Stimulated activated CD4-positive, alpha-beta T cell treated with anti-CD3 and anti-CD28 coated beads, Interleukin-4, amount 100 ng/mL, for 24 hours (primary cell): Measurements from ENCODE around the gene BMP5.

ENCODE experiments used
- DNase-seq: peaks from one replicate; pipeline ENCODE4 v3.0.0-alpha.2; 2020

BMP5 gene

DNA sequence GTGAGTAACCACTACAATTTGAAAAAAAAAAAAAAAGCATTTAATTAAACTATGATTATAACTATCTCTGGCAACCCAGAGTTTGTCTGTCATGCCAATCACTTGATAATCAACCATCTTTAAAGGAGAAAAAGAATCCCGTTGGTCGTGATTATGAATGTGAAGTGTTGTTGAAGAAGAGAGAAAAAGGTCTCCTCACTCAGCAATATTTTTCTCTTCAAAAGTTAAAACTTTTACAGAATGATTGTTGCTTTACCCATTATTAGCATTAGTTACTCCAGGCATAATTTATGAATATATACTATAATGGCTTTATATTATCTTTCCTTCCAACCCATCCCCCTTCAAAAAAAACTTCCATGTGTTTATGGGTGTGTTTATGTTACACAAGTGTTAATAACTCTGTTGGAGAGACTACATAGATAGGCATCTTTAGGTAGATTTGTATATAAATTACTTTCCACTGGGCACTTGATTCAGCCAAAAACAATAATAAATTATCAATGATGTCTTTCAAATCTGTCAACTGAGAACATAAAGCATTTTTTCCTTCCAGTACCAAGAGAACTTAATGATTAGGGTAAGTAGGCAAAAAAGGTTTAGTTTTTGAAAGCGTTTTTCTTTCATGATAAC lies 5.1 kb downstream of the BMP5 start:
- no peak for DNase-seq

DNA sequence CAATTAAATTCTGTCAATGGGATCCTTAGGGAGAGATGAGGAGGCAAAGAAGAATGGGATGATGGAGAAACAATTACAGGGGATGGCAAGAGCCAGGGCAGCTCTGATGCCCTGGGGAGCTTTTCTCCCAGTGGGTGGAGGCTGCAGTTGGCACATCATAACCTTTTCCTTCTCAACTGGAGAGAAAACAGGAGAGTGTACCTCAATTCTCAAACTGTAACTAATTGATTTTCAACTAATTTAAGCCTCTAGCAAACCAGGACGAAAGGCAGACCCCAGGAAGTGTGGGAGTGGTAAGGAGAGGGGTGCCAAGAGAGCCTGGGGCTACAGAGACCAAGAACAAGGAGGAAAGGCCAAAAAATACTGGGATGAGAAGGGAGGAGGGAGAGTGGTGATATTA lies 5.7 kb downstream of the BMP5 start:
- DNase-seq: no peak

DNA sequence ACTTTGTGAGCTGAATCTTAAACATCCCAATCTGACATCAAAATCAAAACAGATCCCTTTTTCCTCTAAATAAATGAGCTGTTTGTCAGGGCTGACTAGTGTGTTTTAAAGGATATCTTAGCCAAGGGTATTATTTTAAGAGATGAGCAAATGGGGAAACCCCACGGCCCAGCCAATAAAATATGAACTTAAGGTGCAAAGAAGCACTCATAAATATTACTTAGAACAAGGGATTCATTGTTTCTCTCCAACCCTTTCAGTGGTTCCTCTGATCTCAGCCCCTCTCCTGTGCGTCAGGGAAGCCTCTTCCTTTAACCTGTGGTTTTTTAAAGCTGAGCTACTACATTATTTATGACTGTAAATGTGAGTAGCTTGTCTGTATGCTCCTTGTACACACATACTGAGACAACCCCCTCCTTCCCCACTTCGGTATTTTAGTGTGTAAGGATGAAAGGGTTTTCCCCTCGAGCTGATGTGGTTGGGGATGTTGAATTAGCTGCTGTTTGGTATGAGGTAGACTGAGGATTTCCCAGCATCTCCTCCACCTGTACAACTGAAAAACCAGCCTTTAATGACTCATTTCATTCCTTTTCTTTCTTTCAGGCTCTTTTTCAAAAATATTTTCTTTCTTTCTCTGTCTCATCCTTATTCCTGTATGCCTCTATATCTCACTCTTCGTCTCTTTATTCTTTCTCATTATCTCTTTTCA lies 6.5 kb downstream of the BMP5 start:
- no peak for DNase-seq

DNA sequence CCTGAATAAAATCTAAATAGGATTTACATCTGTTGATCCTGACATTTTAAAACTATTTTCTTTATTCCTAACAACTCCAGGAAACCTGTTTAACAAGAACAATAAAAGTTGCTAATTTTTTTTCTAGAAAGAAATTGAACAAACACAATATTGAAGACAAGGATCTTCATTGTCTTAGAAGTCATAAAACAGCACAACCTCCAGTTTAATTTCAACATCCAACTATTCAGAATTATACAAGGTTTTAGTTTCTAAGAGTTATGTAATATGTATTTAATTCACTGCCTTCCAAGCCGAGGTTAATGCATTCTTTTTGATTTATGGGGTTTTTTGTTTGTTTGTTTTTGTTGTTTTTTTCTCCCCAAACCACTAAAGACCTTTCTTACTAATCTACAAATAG lies 7.2 kb downstream of the BMP5 start:
- DNase-seq: no peak

DNA sequence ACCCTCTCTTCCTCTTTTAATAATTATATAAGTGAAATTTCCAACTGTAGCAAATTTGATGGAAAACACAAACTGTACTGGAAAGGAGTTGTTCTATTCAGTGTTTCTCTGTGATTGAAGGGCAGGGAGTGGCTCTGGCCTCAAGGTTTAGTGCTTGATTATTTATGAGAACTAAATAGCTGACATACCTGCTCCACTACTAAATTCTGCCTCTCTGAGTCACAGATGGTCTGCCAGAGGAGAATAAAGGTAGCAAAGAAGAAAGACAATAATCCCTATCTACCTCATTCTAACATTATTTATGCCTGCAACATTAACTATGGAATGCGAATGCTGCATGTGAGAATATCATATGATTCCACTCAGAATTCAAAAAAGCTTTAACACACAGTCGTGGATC lies 9.3 kb downstream of the BMP5 start:
- no peak for DNase-seq

DNA sequence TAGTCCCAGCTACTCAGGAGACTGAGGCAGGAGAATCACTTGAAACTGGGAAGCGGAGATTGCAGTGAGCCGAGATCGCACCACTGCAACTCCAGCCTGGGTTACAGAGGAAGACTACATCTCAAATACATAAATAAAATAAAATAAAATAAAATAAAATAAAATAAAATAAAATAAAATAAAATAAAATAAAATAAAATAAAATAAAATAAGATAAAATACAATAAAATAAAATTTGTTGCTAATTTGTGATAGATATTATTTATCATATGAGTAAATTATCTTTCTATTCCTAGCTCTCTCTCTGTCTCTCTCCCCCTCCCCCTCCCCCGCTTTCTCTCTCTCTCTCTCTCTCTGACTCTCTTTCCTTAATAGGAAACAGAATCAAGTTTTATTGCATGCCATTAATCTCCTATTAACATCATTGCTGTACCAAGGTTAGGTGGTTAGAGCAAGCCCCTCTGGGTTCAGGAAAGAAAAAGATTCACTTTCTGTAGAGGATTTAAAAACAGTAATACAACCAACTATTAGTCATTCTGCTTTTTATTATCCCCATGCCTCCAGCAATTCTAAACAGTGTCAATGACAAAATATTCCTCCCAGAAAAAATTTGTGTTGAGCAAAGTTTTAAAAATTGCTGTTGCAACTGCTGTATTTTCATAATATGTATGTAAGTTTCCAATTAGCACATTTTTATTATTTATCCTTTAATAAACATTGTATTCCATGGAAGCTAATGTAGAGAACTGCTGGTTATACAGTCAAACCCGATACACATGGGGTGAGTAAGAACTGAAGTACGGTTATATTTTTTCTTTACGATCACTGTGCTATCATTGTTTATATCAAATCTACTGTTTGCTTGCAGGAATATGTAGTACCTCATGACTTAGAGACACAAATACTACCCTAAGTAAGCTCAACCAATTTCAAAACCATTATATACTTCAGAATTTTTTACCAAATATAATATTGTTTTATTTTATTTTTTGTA lies 22.1 kb downstream of the BMP5 start:
- DNase-seq: no peak

DNA sequence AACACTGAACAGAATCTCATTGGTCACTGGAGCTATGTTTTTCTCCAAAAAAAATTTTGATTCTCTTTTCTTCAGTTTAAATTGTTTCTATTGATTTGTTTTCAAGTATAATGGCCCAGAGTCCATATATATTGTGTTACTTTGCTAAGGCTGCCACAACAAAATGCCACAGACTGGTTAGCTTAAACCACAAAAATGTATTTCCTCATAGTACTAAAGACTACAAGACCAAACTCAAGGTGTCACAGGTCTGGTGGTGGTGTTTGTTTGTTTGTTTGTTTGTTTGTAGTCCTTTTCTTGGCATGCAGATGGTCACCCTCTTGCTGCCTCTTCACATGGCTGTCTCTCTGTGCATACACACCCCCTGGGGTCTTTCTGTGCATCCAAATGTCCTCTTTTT lies 34.0 kb downstream of the BMP5 start:
- no peak for DNase-seq

DNA sequence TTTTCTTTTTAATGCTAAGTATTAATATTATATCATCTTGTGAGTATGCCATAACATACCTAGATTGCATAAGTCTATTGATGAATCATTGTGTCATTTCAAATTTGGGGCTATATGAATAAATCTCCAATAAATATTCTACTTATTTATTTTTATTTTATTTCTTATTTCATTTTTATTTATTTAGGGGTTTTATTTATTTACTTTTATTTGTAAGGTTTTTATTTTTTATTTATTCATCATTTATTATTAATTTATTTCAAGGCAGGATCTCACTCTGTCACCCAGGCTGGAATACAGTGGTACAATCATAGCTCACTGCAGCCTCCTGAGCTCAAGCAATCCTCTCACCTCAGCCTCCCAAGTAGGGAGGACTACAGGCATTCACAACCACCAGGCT lies 36.3 kb downstream of the BMP5 start:
- no peak for DNase-seq

DNA sequence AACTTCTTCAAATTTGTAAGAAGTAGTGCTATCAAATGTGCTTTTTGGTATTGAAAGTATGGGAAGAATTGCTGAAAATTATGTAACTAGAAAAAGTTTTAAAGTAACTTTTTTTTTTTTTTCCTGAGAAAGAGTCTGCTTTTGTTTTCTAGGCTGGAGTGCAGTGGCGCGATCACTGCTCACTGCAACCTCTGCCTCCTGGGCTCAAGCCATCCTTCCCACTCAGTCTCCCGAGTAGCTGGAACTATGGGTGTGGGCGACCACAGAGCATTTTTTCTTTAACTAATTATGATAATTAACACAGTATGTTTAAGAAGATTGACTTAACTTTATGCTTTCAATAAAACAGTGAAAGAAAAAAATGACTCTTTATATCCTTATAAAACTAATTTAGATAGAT lies 38.4 kb downstream of the BMP5 start:
- DNase-seq: no peak

DNA sequence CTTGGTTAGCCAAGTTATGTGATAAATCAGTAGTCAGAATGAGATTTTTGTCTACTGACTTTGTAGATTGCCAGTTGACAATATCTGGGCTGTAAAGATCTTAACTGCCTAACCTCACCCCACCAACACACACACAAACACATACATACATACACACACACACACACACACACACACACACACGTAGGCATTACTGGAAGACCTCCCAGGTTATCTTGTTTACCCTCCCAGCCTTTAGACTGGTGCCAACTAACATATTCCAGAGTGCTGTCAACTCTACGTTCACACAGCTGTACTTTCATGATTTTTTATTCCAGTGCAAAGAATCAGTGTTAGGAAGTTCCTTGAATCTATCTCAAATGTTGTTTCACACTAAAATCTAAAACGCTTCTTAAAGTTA lies 38.9 kb downstream of the BMP5 start:
- no peak for DNase-seq

DNA sequence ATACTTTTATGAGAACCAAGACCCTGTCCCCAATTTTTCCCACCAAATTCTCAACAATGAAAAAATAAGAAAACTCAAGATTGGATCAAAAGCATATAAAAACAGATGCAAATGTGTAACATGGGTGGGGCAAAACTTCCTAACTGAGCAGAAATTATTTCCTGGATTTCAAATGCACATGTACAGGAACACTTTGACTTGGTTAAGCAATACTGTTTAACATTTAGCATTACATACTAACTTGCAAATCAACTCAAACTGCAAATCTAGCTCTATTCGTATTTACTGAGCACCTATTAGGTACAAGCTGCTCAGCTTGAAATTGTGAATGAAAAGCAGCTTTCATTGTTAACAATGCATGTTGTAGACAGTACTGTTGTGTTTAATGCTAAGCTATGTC lies 40.2 kb downstream of the BMP5 start:
- no peak for DNase-seq

DNA sequence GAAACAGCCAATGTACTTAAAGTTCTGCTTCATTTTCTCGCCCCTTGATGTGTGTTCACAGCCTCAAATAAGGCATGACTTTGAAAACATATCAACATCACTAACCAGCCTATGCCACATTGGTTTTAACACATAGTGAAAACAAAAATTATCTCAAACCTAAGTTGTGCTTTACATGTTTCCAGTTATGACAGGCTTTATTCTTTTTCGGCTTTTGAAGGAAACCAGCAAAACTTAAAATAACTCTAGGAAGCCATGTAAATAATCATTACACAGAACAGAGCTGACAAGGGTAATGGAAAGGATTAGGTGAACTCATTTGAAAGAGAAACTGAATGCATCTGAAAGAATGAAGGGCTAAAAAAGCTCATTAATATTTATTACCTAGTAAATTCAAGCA lies 42.1 kb downstream of the BMP5 start:
- no peak for DNase-seq

DNA sequence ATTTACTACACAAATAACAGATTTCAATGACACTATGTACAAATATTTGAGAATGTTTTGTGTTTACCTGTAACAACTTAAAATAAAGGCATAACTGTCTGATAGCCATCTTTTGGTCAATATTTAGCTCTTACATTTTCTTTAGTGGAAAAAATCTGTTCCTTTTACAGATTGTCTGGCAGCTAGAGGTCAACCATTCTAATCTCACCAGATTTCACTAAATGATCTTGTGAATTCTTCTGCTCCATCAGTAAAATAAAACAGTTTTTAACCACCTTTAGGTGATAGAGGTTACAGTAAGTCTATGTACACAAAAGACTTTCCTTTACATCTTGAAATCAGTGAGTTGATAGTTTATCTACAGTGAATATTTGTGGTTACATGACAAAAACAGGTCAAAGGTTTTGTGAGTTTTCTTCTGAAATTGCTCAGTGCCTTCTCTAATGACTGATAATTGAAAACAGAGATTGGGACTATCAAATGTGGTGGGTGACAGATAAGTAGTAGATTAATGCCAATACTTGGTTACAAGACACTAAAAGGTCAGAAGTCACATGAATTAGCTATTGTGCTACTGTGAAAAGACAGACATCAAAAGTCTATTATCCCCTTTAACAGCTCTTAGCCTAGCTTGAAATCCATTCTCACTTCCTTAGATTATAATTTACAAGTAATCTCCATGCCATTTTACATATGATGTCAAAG lies 47.4 kb downstream of the BMP5 start:
- no peak for DNase-seq

DNA sequence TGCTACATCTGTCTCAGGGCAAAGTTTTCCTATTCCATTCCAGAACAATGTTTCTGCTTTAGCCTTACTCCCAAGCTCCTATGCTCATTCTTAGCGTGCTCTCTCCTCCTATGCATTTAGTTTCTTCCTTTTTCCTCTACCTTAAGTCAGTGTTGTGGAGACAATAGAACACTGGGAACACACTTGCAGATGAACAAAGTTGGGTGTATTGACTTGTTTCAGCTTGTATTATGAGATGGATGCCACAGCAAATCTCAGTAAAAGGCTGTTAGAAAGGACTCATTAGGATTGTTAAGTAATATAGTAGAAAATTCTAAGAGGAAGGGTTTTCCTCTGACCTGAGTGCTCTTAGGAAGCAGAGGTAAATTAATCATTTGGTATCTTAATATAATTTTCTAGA lies 48.4 kb downstream of the BMP5 start:
- no peak for DNase-seq

DNA sequence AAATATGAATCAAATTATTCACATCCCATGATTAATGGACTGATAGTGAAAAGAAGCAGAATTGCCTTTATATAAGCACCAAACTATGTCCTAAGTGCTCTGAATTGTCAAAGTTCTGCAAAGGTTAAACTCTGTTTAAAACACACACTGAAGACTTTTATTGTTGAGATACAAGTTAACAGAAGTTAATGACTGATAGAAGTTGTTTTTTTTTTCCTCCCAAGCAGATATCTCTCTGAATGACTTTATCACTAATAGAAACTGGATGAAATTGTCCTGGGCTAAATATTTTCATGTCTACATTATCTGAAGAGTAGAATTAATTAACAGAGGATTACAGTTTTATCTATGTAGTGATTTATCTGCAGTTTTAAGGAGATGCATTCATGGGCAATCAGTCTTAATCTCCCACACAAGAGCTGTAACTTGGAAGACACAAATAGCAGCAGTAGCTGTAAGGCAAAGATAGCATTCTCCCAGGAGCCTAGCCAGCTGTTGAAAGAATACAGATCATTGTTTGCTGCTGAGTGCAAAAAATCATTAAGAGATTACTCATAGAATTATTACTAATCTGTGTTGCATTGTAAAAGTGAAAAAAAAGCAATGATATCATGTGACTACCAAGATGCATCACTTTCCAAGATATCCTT lies 49.9 kb downstream of the BMP5 start:
- DNase-seq: no peak

DNA sequence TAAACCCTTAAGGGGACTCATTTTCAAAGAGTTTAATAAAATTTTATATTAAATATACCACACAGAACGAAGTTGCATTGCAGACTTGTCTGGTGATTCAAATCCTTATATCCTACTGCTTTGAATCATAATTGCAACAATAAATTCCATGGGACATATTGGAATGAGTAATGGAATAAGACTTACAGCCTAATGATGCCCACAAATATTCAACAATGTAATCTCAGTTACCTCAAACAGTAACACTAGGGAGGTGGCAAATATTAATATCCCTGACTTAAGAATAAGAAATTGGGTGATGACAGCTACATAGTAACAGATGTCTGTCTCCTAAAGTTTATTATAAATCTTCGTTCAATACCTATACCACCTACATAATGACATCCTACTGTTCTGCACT lies 52.6 kb downstream of the BMP5 start:
- no peak for DNase-seq

DNA sequence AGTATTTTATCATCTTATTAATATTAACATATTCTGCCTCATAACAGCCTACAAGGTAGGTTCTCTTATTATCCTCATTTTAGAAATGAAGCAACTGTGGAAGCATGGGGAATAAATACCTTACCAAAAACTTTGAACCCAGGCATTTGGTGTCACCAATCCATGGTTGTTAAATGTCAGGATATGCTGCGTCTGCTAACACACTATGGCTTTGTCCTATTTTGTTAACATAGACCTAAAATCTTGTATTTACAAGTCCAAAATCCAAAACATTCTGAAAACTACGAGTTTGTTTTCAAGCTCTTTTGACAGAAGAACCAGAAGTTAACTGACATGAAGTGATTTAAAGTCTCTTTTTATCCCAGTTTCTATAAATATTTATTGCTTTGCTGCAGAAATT lies 53.4 kb downstream of the BMP5 start:
- DNase-seq: no peak

DNA sequence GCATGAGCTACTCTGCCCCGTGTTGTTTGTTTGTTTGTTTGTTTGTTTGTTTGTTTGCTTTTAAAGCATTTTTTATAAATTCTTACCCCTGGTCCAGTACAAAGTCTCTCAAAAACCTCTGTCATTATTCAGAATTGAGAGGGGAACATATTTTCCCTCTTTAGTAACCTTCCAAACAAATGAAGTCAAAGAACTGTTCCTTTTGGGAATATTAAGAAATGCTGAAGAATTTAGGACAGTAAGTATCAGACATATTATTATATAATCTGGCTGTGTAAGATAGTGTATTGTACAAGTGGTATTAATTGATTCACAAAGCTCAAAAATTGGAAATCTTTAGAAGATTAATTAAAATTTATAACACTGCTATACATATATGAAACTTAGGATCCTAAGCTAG lies 54.7 kb downstream of the BMP5 start:
- DNase-seq: no peak

DNA sequence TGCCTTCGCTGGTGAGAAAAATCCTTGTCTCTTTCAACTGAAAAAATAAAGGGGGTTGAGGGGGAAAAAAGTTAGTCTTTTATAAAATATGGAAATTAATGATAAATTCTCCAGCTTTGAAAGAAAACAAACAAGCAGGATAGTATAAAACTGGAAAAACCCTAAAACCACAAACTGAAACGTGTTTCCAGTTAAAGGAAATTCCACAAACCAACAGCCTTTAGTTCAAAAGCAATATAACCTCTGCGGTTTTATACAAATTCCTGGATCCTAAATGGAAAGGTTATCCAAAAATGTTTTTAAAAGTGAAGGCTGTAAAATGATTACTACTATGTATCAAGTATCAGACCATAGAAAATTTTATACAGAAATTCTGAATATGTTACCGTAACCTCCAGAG lies 55.6 kb downstream of the BMP5 start:
- DNase-seq: no peak

DNA sequence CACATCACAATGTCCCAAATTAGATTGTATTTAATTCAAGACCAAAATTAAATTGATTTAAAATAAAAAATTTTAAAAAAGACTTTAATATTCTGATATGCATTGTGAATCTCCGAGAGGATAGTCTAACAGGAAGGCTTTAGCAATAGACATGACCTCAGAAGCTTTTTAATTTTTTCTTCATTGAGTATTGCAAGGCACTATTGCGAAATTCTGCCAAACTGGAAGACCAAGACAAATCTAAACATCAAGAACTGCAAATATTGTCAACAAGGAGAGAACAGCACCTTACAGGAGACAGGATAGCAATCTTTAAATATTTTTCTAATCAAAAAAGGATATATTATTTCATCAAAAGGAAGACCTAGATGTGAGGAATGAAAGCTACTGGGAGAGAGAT lies 56.9 kb downstream of the BMP5 start:
- no peak for DNase-seq

DNA sequence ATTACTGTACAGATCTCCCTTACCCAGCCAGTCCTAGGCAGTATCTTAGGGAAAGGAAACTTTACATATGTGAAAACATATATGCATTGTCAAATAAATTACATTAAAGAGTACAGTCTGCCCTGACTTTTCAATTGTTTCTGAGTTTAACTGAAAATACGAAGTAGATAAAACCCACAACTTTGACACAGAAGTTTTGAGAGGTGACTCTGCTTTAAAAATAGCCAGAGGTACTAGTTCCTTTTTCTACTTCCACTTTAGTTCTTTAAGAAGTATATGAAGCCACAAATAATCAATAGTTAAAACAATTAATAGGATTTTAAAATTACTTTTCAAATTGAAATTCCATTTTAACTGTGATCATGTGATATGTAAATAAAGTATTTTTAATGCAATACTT lies 62.9 kb downstream of the BMP5 start:
- DNase-seq: no peak

DNA sequence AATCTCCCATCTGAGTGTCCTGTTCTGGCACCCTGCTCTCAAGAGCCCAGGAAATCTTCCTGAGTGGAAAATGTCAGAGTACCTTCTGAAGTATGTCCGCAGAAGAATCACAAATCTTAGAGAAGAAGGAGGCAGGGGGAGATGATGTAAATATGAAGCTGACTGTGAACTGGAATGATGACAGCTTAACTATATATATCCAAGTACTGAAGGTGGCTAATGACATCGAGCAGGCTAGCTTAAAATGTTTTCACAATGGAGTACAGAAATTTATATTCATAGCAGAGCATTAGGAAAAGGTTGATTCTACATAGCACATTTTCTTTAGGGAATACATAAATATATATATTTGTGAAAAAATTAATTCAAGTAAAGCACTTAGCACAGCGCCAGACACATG lies 64.3 kb downstream of the BMP5 start:
- no peak for DNase-seq

DNA sequence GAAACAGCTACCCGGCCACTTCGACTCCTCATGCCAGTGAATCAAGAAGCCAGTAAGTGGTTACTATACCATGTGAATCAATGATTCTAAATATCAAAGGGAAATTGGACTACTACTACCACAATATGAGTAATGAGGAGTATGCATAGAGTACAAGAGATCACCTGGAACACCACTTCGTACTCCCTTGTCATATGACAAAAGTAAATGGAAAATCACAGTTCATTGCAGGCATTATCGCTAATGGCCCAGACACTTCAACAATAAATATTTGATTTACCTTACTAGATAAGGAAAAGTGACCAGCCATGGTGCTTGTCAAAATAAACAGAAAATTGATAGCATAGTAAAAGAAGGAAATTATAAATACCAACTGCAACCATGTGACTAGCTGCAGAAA lies 73.1 kb downstream of the BMP5 start:
- no peak for DNase-seq
